Mesothelial cell of epicardium (in vitro differentiated cells): ENCODE data around the gene CADM1. TPM values are rescaled to one million over a fixed set of nuclear protein-coding genes. Genes with fewer than 3 reads are reported as not detected.
A peak's percentile ranks its signal among the peaks of the same experiment; 100 is the strongest.

ENCODE experiments used
- DNase-seq, 2 experiments: peaks; one replicate each; pipeline ENCODE4 v3.0.0; 2021; ENCODE audit warnings: low spot score in 2 of 2; ENCODE audit not compliant: unreplicated experiment in 2 of 2
- H3K27ac Mint-ChIP-seq: 2 replicates; pipeline ENCODE4 v1.8.0; 2021; ENCODE audit warnings: mixed read lengths
- H3K27me3 Mint-ChIP-seq: 2 replicates; pipeline ENCODE4 v1.8.0; 2021; ENCODE audit warnings: low read depth, mixed read lengths
- H3K36me3 Mint-ChIP-seq: 2 replicates; pipeline ENCODE4 v1.8.0; 2021; ENCODE audit warnings: mixed read lengths
- H3K4me1 Mint-ChIP-seq: 2 replicates; pipeline ENCODE4 v1.8.0; 2021; ENCODE audit warnings: mixed read lengths
- H3K4me3 Mint-ChIP-seq: 2 replicates; pipeline ENCODE4 v1.8.0; 2021; ENCODE audit warnings: mild to moderate bottlenecking, moderate library complexity, mixed read lengths
- H3K9me3 Mint-ChIP-seq: 2 replicates; pipeline ENCODE4 v1.8.0; 2021; ENCODE audit warnings: mixed read lengths
- CTCF ChIP-seq: fragments of 200-600 bp; sonication (generic); IDR thresholded peaks from one replicate; pipeline ENCODE4 v1.5.0; 2021; ENCODE audit warnings: antibody characterized with exemption; ENCODE audit not compliant: unreplicated experiment
- total RNA-seq: library from RNA; stranded (reverse); gene quantifications from 3 replicates; pipeline ENCODE4 v1.2.1, GENCODE V29; 2021

Gene CADM1
- total RNA-seq, 1 donor from 2014 or later, result 60.9 TPM

DNA sequence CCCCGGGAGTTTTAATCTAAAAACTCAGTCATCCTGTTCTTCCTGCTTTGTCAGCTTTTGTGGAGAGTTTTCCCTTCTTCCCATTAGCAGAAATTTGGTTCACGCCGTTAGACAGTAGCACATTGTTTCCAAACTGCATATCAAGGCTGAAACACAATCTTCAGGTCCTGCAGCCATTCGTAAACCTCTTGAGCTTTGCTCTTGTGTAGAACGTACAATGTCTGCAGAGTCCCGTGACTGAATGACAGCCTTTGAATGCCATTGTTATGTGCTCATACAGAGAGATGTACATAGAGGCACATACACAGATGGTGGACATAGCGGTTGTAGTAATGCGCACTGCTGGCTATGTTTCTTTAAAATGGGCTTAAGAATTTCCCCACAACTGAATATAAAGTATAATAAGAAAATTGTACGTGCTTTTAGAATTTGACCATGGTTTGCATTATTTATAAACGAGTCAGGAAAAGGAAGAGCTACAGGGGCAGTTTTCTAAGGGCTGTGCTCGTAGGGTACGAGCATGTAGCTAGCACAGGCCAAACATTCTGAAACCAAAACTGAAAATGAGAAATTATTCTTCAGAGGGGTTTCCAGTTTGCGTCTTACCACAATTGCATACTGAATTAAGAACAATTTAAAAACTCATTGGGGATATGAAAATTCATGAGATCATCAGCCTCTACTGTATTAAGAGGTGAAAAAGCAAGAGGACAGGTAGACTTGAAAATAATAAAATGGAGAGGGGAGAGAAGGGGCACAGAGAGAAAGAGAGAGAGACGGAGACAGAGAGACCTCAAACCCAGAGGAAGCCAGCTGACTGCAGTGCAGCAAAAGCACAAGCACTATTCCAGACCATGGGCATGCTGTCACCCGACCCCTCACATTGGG is 310.1 kb downstream of the CADM1 start:
- Mint-ChIP-seq H3K9me3 (no peaks in the 10 kb centered on the region), H3K27ac (peak overlapping the region; percentile 22), H3K36me3 (no peaks in the 10 kb centered on the region), H3K4me1 (peaks cover 34% of the 10 kb centered on the region), H3K27me3 (no peaks in the 10 kb centered on the region), H3K4me3 (no peak overlapping the region)
- DNase-seq, result no peak
- TF ChIP-seq CTCF, result no peak

GRCh38 chr11:115191761-115192160 is 312.5 kb downstream of the CADM1 start:
- no peak for DNase-seq
- no peak overlapping the region for H3K27ac Mint-ChIP-seq
- no peaks in the 10 kb centered on the region for H3K9me3 Mint-ChIP-seq
- peaks cover 24% of the 10 kb centered on the region for H3K4me1 Mint-ChIP-seq
- H3K27me3 Mint-ChIP-seq, result no peaks in the 10 kb centered on the region
- H3K4me3 Mint-ChIP-seq, result no peak overlapping the region
- no peak for TF ChIP-seq CTCF
- H3K36me3 Mint-ChIP-seq, result no peaks in the 10 kb centered on the region

GRCh38 chr11:115190196-115190595 is 314.0 kb downstream of the CADM1 start:
- TF ChIP-seq CTCF, result no peak
- H3K27me3 Mint-ChIP-seq, result no peaks in the 10 kb centered on the region
- no peaks in the 10 kb centered on the region for H3K9me3 Mint-ChIP-seq
- H3K4me1 Mint-ChIP-seq, result peaks cover 27% of the 10 kb centered on the region
- DNase-seq, result no peak
- no peaks in the 10 kb centered on the region for H3K36me3 Mint-ChIP-seq
- no peak overlapping the region for H3K4me3 Mint-ChIP-seq
- H3K27ac Mint-ChIP-seq, result no peak overlapping the region

DNA sequence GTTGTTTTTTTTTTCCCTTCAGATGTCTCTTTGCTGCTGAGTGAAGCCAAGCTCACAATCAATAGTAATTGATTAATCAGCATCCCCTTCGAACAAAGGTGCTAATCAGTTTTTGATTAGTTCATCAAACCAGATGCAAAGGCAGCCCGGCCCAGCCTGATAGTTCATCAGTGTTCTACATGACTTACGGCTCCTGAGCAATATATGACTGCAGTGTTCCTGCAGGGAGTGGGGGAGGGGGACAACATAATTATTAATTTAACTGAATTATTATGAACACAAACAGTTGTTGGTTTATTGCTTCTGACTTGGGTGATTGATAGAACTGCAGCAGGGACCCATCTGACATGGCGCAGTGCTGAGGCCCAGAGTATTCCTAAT is 315.3 kb downstream of the CADM1 start:
- no peak for TF ChIP-seq CTCF
- no peaks in the 10 kb centered on the region for H3K36me3 Mint-ChIP-seq
- H3K4me1 Mint-ChIP-seq, result peaks cover 19% of the 10 kb centered on the region
- no peak overlapping the region for H3K27ac Mint-ChIP-seq
- no peaks in the 10 kb centered on the region for H3K9me3 Mint-ChIP-seq
- no peak for DNase-seq
- H3K27me3 Mint-ChIP-seq, result peaks cover 2% of the 10 kb centered on the region
- no peak overlapping the region for H3K4me3 Mint-ChIP-seq

DNA sequence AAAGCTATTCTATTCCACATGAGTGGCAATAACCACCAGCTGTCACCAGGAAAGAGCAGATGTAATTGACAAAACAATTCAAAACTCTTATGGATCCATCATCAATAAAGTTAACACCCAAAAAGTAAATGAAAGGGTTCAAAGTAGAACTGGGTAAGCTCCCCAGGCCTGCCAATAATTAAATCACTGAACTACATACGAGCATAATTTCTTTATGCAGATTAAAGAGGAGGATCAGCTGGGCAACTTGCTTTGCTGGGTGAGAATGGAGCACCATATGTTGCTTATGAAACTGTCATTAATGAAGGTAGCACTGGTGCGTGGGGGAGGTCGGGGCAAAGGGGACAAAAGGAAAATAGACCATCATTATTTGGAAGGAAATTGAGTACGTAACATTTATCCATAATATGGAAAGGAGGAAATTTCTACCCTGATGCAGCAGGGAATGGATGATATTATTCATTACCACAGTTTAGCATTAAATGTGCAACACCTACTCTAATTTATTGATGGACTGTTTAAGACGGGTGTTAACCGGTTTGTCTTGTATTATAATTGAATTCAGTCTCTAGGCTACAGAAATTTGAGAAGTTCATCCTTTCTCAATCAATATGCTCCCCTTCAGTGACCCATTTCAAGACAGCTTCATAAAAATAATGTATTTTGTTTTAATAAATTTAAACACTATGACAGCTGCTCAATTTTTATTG is 315.9 kb downstream of the CADM1 start:
- Mint-ChIP-seq H3K27me3 (peaks cover 2% of the 10 kb centered on the region), H3K27ac (no peak overlapping the region), H3K9me3 (no peaks in the 10 kb centered on the region), H3K4me1 (peaks cover 18% of the 10 kb centered on the region), H3K4me3 (no peak overlapping the region), H3K36me3 (no peaks in the 10 kb centered on the region)
- TF ChIP-seq CTCF, result no peak
- no peak for DNase-seq
